Prostate gland (tissue), 2 donors: Measurements from ENCODE around the gene PACSIN1.

Experiments used
- CTCF ChIP-seq, 4 experiments: fragments of 200-600 bp in 2 of 4; fragments of 450-650 bp in 2 of 4; sonication (generic) in 2 of 4; IDR thresholded peaks; 1 replicate in 3 of 4; 2 replicates in 1 of 4; pipeline ENCODE4 v1.5.1; 2016 to 2019; ENCODE audit warnings: antibody characterized with exemption in 4 of 4, mild to moderate bottlenecking in 2 of 4, moderate library complexity in 2 of 4
- POLR2A ChIP-seq: fragments of 450-650 bp; IDR thresholded peaks from one replicate; pipeline ENCODE4 v1.6.1; 2016; ENCODE audit warnings: antibody characterized with exemption, mild to moderate bottlenecking
- POLR2AphosphoS5 ChIP-seq: sonication (generic); formaldehyde crosslinking; IDR thresholded peaks from one replicate; pipeline ENCODE4 v1.6.1; 2017; ENCODE audit warnings: antibody characterized with exemption

GRCh38 chr6:34496103-34496685 is 30.3 kb downstream of the PACSIN1 start:
- TF ChIP-seq CTCF (IDR thresholded peaks at IDR 0.05) (no peak), POLR2AphosphoS5 (no peak), POLR2A (no peak)
